Ishikawa (cell line): ENCODE data around the gene WWOX.

ENCODE experiments used
- CEBPB ChIP-seq: IDR thresholded peaks from 2 replicates; pipeline ENCODE4 v1.6.1; 2012
- EGR1 ChIP-seq: IDR thresholded peaks from 2 replicates; pipeline ENCODE4 v1.6.1; 2012
- EP300 ChIP-seq: IDR thresholded peaks from 2 replicates; pipeline ENCODE4 v1.6.1; 2012; ENCODE audit warnings: borderline replicate concordance
- RAD21 ChIP-seq: IDR thresholded peaks from 2 replicates; pipeline ENCODE4 v1.6.1; 2012; ENCODE audit warnings: low read depth
- TCF12 ChIP-seq: IDR thresholded peaks from 2 replicates; pipeline ENCODE4 v1.6.1; 2012; ENCODE audit warnings: low read depth
- YY1 ChIP-seq: IDR thresholded peaks from 2 replicates; pipeline ENCODE4 v1.6.1; 2012; ENCODE audit warnings: low read depth
- ZBTB7A ChIP-seq: IDR thresholded peaks from 2 replicates; pipeline ENCODE4 v1.6.1; 2012; ENCODE audit warnings: low read depth
- TF ChIP-seq, protein P1 (sequence below): IDR thresholded peaks from 2 replicates; pipeline ENCODE4 v1.6.1; 2012; ENCODE audit warnings: low read depth, mild to moderate bottlenecking

DNA sequence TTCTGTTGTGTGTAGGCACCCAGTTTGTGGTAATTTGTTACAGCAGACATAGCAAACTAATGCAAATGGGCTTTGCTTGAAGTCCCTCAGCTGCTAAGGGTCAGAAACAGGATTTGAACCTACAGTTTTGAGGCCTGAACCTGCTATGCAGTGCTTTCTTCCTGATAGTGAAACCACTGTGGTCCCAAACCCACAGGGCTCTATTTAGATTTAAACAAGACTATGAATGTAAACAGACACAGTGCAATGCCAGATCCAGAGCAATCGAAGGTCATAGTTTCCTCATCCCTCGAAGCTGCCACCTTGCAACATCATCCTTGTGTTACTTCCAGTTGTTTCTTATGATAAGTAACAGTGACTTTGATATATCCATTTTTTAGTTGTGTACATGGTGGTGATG lies 630.2 kb downstream of the WWOX start:
- TF ChIP-seq EGR1: no peak
- no peak for TF ChIP-seq ZBTB7A
- TF ChIP-seq, protein P1, sequence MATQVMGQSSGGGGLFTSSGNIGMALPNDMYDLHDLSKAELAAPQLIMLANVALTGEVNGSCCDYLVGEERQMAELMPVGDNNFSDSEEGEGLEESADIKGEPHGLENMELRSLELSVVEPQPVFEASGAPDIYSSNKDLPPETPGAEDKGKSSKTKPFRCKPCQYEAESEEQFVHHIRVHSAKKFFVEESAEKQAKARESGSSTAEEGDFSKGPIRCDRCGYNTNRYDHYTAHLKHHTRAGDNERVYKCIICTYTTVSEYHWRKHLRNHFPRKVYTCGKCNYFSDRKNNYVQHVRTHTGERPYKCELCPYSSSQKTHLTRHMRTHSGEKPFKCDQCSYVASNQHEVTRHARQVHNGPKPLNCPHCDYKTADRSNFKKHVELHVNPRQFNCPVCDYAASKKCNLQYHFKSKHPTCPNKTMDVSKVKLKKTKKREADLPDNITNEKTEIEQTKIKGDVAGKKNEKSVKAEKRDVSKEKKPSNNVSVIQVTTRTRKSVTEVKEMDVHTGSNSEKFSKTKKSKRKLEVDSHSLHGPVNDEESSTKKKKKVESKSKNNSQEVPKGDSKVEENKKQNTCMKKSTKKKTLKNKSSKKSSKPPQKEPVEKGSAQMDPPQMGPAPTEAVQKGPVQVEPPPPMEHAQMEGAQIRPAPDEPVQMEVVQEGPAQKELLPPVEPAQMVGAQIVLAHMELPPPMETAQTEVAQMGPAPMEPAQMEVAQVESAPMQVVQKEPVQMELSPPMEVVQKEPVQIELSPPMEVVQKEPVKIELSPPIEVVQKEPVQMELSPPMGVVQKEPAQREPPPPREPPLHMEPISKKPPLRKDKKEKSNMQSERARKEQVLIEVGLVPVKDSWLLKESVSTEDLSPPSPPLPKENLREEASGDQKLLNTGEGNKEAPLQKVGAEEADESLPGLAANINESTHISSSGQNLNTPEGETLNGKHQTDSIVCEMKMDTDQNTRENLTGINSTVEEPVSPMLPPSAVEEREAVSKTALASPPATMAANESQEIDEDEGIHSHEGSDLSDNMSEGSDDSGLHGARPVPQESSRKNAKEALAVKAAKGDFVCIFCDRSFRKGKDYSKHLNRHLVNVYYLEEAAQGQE: no peak
- TF ChIP-seq YY1: no peak
- TF ChIP-seq TCF12: no peak
- no peak for TF ChIP-seq RAD21
- TF ChIP-seq CEBPB: no peak
- TF ChIP-seq EP300: no peak
